ENCODE results near the gene WWOX.

The WWOX gene

GRCh38 chr16:79012671-79013434 is 913.4 kb downstream of the WWOX start:
- TF ChIP-seq CTCF (IDR thresholded peaks at IDR 0.05; ENCODE audit: low read depth, low read length): no peak
- no peak for DNase-seq (ENCODE audit: extremely low read depth, low read depth)

- no peak for TF ChIP-seq CTCF (IDR thresholded peaks at IDR 0.05; ENCODE audit: low read depth, low read length)
- no peak for DNase-seq (ENCODE audit: extremely low read depth, low read depth)
These were observed 914.6 kb downstream of the WWOX start for GRCh38 chr16:79013930-79014660.

- TF ChIP-seq CTCF (IDR thresholded peaks at IDR 0.05; ENCODE audit: low read depth, low read length): no peak
- no peak for DNase-seq (ENCODE audit: extremely low read depth, low read depth)
These were observed 919.4 kb downstream of the WWOX start for GRCh38 chr16:79018650-79019429.

- no peak for TF ChIP-seq CTCF (IDR thresholded peaks at IDR 0.05; ENCODE audit: low read depth, low read length)
- DNase-seq (ENCODE audit: extremely low read depth, low read depth): no peak
These were observed 920.0 kb downstream of the WWOX start for GRCh38 chr16:79019431-79019830.

GRCh38 chr16:79021991-79022630 is 922.7 kb downstream of the WWOX start:
- no peak for TF ChIP-seq CTCF (IDR thresholded peaks at IDR 0.05; ENCODE audit: low read depth, low read length)
- DNase-seq (ENCODE audit: extremely low read depth, low read depth): no peak

GRCh38 chr16:79026117-79026516 is 926.7 kb downstream of the WWOX start:
- no peak for DNase-seq (ENCODE audit: extremely low read depth, low read depth)
- TF ChIP-seq CTCF (IDR thresholded peaks at IDR 0.05; ENCODE audit: low read depth, low read length): no peak
